ENCODE results near the gene SKAP2.

Gene SKAP2

DNA sequence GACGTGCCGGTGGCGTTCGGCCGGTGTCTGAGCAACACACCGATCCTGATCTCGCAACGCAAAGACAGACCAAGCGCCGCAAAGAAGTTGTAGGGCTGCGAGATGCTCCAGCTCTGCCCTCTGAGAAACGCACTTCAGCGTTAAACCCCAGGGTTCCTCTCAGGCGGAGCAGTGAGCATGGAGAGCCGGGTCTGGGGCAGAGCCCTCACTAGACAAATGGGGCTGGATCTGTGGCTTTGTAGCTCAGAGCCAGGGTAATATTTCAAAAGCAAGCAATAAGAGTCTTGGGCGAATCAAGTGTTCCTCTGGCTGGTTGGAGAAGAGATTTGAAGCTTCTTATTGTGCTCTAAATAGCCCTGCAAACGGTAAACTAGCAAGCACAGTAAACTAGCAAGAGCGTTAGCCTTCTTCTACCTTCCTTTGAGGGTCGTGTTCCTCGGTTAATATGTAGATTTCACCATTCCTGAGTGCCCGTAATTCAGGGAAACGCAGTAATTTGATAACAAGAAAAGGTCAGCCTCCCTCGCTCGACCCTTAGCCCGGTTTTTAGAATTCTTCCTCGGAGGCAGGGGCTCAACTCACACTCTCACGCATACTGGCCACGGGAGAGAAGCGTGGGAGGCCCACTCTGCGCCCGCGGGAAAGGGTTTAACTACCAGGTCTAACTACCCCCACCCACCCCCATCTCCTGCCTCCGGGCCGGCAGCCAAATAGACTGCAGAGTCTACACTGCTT is 6.7 kb downstream of the SKAP2 start:
- TF ChIP-seq, protein P1, sequence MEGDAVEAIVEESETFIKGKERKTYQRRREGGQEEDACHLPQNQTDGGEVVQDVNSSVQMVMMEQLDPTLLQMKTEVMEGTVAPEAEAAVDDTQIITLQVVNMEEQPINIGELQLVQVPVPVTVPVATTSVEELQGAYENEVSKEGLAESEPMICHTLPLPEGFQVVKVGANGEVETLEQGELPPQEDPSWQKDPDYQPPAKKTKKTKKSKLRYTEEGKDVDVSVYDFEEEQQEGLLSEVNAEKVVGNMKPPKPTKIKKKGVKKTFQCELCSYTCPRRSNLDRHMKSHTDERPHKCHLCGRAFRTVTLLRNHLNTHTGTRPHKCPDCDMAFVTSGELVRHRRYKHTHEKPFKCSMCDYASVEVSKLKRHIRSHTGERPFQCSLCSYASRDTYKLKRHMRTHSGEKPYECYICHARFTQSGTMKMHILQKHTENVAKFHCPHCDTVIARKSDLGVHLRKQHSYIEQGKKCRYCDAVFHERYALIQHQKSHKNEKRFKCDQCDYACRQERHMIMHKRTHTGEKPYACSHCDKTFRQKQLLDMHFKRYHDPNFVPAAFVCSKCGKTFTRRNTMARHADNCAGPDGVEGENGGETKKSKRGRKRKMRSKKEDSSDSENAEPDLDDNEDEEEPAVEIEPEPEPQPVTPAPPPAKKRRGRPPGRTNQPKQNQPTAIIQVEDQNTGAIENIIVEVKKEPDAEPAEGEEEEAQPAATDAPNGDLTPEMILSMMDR (IDR thresholded peaks at IDR 0.05; ENCODE audit: extremely low read depth, missing control alignments): no peak
- DNase-seq (ENCODE audit: low spot score): peak; percentile 8

DNA sequence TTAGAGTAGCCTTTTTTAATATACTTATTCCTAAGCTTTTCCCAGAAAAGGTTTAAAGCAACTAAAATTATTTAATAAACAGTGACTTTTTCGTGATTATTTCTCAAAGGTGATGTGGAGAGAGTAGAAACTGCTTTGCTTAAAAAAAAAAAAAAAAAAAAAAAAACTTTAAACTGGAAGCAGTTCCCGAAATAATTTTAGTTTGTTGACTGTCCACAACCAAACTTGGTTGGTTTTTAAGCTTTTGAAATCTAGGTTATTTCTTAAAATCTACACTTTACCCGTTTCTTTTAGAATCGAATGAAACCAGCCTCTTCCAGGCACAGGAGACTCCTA is 7.3 kb downstream of the SKAP2 start:
- DNase-seq (ENCODE audit: low spot score): no peak
- TF ChIP-seq, protein P1 (IDR thresholded peaks at IDR 0.05; ENCODE audit: extremely low read depth, missing control alignments): no peak

DNA sequence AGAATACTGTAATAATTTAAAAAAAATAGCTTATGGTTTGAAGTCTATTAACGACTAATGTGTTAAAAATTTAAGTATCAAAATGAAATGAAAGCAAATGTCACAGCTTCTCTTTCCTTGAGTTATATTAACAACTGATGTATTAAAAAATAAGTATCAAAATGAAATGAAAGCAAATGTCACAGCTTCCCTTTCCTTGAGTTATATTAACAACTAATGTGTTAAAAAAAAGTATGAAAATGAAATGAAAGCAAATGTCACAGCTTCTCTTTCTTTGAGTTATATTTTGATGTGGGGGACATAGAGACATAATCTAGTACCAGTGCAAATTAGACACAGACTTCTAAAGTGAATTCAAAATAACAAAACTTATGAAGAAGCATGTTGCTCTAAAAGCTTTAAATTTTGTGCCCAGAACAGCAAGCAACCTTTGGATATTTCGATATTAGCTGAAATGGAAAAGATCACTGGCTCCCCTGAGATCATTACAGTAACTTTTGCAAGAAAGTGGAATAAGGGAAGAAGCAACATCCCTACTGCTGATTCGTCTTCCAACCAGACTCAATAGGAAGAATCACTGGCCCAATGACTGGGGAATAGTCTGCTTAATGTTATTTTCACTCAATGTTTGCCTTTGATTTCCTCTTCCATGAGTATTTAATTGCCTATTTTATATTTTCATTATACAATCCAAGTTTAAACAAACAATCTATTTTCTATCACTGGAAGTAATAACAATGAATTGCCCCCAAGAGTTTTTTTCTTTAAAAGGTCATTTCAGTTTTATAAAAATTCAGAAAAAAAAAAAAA is 8.0 kb downstream of the SKAP2 start:
- DNase-seq (ENCODE audit: low spot score): no peak
- TF ChIP-seq, protein P1 (IDR thresholded peaks at IDR 0.05; ENCODE audit: extremely low read depth, missing control alignments): no peak

DNA sequence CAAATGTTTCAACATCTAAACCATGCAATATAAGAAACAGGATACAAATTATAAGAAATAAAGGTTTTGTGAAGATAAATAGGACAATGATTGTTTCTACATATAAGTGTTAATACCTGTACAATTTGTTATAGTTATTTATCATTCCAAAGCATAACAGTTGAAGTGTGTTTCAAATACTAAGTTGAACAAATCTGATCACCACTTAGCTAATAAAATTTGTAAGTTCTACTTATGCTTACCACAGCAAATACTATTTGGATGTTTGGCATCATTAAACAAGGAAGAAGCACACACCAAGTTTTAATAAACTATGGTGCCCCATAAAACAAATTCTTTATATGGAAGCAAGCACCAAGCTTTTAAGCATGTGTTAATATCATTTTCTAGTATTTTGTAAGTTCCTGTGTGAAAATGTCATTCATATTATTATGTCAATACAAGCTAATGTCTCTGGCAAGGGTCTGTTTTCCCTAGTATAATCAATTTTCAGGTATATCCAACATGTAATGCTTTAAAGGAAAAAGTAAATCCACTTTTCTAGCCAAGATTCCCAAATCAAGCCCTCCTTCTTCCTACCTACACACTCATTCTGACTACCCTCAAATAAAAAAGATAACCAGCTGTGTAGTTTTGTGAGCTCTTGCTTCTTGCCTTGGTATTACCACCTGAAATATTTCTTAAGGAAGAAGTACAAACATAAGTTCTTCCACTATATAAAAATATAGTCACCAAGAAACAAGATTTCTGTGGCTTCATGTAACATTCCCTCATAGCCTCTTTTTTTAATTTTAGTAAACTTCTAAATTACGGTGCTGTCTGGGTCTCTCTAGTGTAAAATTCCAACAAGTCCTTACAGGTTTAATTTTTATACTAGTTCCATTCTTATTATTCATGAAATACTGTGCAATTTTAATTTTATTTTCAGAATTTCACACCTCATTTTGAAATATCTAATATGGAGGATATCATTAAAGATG is 9.2 kb downstream of the SKAP2 start:
- DNase-seq (ENCODE audit: low spot score): no peak
- TF ChIP-seq, protein P1 (IDR thresholded peaks at IDR 0.05; ENCODE audit: extremely low read depth, missing control alignments): no peak

DNA sequence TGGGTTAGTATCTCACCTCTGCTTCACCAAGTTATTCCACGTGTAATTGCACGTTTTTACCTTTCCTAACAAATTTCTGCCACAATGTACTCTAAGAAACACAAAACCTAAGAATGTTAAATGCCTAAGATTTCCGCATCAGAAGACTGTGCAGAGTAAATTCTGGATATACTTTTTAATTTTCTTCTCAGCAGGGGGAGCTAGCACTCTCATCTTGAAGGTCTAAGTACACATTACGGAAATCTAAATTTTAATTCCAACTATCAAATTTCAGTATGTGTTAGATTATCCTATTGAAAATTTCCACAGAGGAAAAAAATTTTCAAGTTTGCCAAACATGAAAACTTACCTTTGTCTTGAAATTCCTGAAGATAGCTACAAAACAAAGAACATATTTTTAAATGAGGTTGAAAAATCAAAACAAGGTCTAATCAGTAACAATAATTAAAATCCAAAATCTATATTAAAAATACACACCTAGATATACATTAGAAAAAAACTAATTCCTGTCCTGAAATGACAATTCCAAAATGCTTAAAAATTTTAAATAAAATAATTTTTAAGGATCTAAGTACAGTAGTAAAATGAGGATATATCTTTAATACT is 10.5 kb downstream of the SKAP2 start:
- no peak for DNase-seq (ENCODE audit: low spot score)
- TF ChIP-seq, protein P1 (IDR thresholded peaks at IDR 0.05; ENCODE audit: extremely low read depth, missing control alignments): peak; percentile 28

DNA sequence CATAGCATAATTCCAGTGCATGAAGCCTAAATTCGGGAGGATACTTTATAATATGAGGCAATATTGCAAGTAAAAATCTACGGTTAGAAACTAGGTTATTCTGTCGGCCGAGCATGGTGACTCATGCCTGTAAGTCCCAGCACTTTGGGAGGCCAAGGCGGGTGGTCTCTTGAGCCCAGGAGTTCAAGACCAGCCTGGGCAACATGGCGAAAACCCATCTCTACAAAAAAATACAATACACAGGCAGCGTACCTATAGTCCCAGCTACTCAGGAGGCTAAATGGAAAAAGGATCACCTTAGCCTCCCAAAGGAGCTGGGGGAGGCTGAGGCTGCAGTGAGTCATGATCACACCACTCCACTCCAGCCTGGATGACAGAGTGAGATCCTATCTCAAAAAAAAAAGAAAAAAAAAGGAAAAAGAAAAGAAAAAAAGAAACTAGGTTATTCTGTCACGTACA is 14.2 kb downstream of the SKAP2 start:
- TF ChIP-seq, protein P1 (IDR thresholded peaks at IDR 0.05; ENCODE audit: extremely low read depth, missing control alignments): no peak
- no peak for DNase-seq (ENCODE audit: low spot score)

Measured in GM20000 (cell line).